Measurements from ENCODE around the gene ATAD3C.
"Not testable (repeated sequence)": the region's sequence is repeated elsewhere in the genome, so short reads cannot be mapped to it uniquely, and the experiment has no call there.

The ATAD3C gene

GRCh38 chr1:1419813-1420653 lies 29.5 kb upstream of the ATAD3C start:
- DNase-seq = no peak

- DNase-seq = no peak
Observed at GRCh38 chr1:1420654-1421141, 28.8 kb upstream of the ATAD3C start.

- no peak for DNase-seq
Observed at GRCh38 chr1:1421147-1421906, 28.2 kb upstream of the ATAD3C start, which contains the start of gene ANKRD65. Gene ANKRD65, minus strand, starts transcription at chr1:1421276. Its CDS starts 271 bp downstream, at chr1:1421005.

- DNase-seq = no peak
Observed at GRCh38 chr1:1421907-1422464, 27.5 kb upstream of the ATAD3C start.

- no peak for DNase-seq
Observed at GRCh38 chr1:1422465-1423244, 26.8 kb upstream of the ATAD3C start.

- DNase-seq = no peak
Observed at GRCh38 chr1:1423245-1423597, 26.3 kb upstream of the ATAD3C start.

- DNase-seq = no peak
Observed at GRCh38 chr1:1424707-1425106, 24.8 kb upstream of the ATAD3C start.

- no peak for DNase-seq
Observed at GRCh38 chr1:1425426-1425752, 24.1 kb upstream of the ATAD3C start.

GRCh38 chr1:1425753-1426495 lies 23.6 kb upstream of the ATAD3C start:
- DNase-seq = no peak

- no peak for DNase-seq
Observed at GRCh38 chr1:1426496-1427105, 22.9 kb upstream of the ATAD3C start.

- no peak for DNase-seq
Observed at GRCh38 chr1:1427106-1427819, 22.2 kb upstream of the ATAD3C start.

GRCh38 chr1:1427820-1428148 lies 21.7 kb upstream of the ATAD3C start:
- no peak for DNase-seq

GRCh38 chr1:1428174-1428573 lies 21.3 kb upstream of the ATAD3C start:
- DNase-seq = no peak

- DNase-seq = not testable (repeated sequence)
Observed at GRCh38 chr1:1428967-1429366, 20.5 kb upstream of the ATAD3C start.

GRCh38 chr1:1429671-1430073 lies 19.8 kb upstream of the ATAD3C start:
- no peak for DNase-seq

GRCh38 chr1:1430114-1430982 lies 19.1 kb upstream of the ATAD3C start:
- DNase-seq = no peak

GRCh38 chr1:1430992-1431844 lies 18.3 kb upstream of the ATAD3C start:
- no peak for DNase-seq

- no peak for DNase-seq
Observed at GRCh38 chr1:1431845-1432273, 17.6 kb upstream of the ATAD3C start.

GRCh38 chr1:1432274-1432950 lies 17.1 kb upstream of the ATAD3C start:
- DNase-seq = no peak

Data from activated naive CD4-positive, alpha-beta T cell (primary cell).